H9 (cell line): ENCODE measurements around the gene MARCHF7. TPM values are rescaled to one million over a fixed set of nuclear protein-coding genes. Genes with fewer than 3 reads are reported as not detected.
"Not testable (repeated sequence)": the region's sequence is repeated elsewhere in the genome, so short reads cannot be mapped to it uniquely, and the experiment has no call there.

Experiments used
- DNase-seq: peaks from one replicate; pipeline ENCODE4 v3.0.0-alpha.2; 2017
- H2AFZ ChIP-seq: one replicate; pipeline ENCODE4 v1.6.1; 2013; ENCODE audit warnings: mild to moderate bottlenecking, low read length, control low read depth, moderate library complexity
- H2AK5ac ChIP-seq: 2 replicates; pipeline ENCODE4 v1.6.1; 2013; ENCODE audit warnings: low read length, control low read depth, mixed read lengths; ENCODE audit not compliant: insufficient read length
- H2BK120ac ChIP-seq: one replicate; pipeline ENCODE4 v1.6.1; 2013; ENCODE audit warnings: low read depth, mild to moderate bottlenecking, low read length, control low read depth, inconsistent platforms; ENCODE audit not compliant: poor library complexity, severe bottlenecking
- H2BK12ac ChIP-seq: 2 replicates; pipeline ENCODE4 v1.6.1; 2013; ENCODE audit warnings: low read length, control low read depth, mixed read lengths, low read depth; ENCODE audit not compliant: insufficient read length
- H2BK15ac ChIP-seq: 2 replicates; pipeline ENCODE4 v1.6.1; 2013; ENCODE audit warnings: low read depth, low read length, control low read depth
- H2BK20ac ChIP-seq: one replicate; pipeline ENCODE4 v1.6.1; 2013; ENCODE audit warnings: low read depth, mild to moderate bottlenecking, low read length, control low read depth, inconsistent platforms; ENCODE audit not compliant: poor library complexity, severe bottlenecking
- H2BK5ac ChIP-seq: 2 replicates; pipeline ENCODE4 v1.6.1; 2013; ENCODE audit warnings: low read length, control low read depth, mixed read lengths; ENCODE audit not compliant: insufficient read length
- H3K14ac ChIP-seq: 2 replicates; pipeline ENCODE4 v1.6.1; 2013; ENCODE audit warnings: low read length, control low read depth; ENCODE audit not compliant: insufficient read depth
- H3K18ac ChIP-seq: 2 replicates; pipeline ENCODE4 v1.6.1; 2013; ENCODE audit warnings: low read depth, mild to moderate bottlenecking, mixed read lengths, low read length, control low read depth; ENCODE audit not compliant: insufficient read length
- H3K23ac ChIP-seq: 2 replicates; pipeline ENCODE4 v1.6.1; 2013; ENCODE audit warnings: low read length, control low read depth, mixed read lengths, low read depth; ENCODE audit not compliant: insufficient read length
- H3K23me2 ChIP-seq: 2 replicates; pipeline ENCODE4 v1.6.1; 2013; ENCODE audit warnings: low read depth, mild to moderate bottlenecking, mixed read lengths, low read length, control low read depth; ENCODE audit not compliant: insufficient read length, poor library complexity, severe bottlenecking
- H3K27ac ChIP-seq: 2 replicates; pipeline ENCODE4 v1.5.1; 2013; ENCODE audit warnings: low read length, control low read depth, mixed read lengths, low read depth; ENCODE audit not compliant: insufficient read length
- H3K27me3 ChIP-seq: 2 replicates; pipeline ENCODE4 v1.6.1; 2013; ENCODE audit warnings: low read length, control low read depth, inconsistent platforms; ENCODE audit not compliant: insufficient read depth
- H3K4ac ChIP-seq: 2 replicates; pipeline ENCODE4 v1.6.1; 2013; ENCODE audit warnings: low read depth, mild to moderate bottlenecking, control low read depth, inconsistent platforms, low read length, moderate library complexity
- H3K4me1 ChIP-seq: 2 replicates; pipeline ENCODE4 v1.6.1; 2013; ENCODE audit warnings: low read length, control low read depth, inconsistent platforms; ENCODE audit not compliant: insufficient read depth
- H3K4me2 ChIP-seq: 2 replicates; pipeline ENCODE4 v1.6.1; 2013; ENCODE audit warnings: low read length, control low read depth, mixed read lengths; ENCODE audit not compliant: insufficient read length, insufficient read depth
- H3K56ac ChIP-seq: 2 replicates; pipeline ENCODE4 v1.6.1; 2013; ENCODE audit warnings: low read depth, mild to moderate bottlenecking, mixed read lengths, low read length, control low read depth; ENCODE audit not compliant: insufficient read length
- H3K79me1 ChIP-seq: 2 replicates; pipeline ENCODE4 v1.6.1; 2013; ENCODE audit warnings: low read depth, mild to moderate bottlenecking, moderate library complexity, low read length, control low read depth, inconsistent platforms; ENCODE audit not compliant: insufficient read depth, poor library complexity, severe bottlenecking
- H3K79me2 ChIP-seq: 2 replicates; pipeline ENCODE4 v1.6.1; 2013; ENCODE audit warnings: low read length, control low read depth, inconsistent platforms; ENCODE audit not compliant: insufficient read depth
- H3K9ac ChIP-seq: 2 replicates; pipeline ENCODE4 v1.6.1; 2013; ENCODE audit warnings: low read length, control low read depth, mixed read lengths; ENCODE audit not compliant: insufficient read length; ENCODE audit errors: extremely low read depth
- H3K9me3 ChIP-seq: one replicate; pipeline ENCODE4 v1.6.1; 2013; ENCODE audit warnings: low read depth, low read length, inconsistent platforms; ENCODE audit not compliant: control insufficient read depth
- H3T11ph ChIP-seq: one replicate; pipeline ENCODE4 v1.6.1; 2013; ENCODE audit warnings: mild to moderate bottlenecking, low read length, control low read depth, inconsistent platforms
- H4K20me1 ChIP-seq: one replicate; pipeline ENCODE4 v1.6.1; 2013; ENCODE audit not compliant: control insufficient read depth, insufficient read length, insufficient read depth
- H4K5ac ChIP-seq: 2 replicates; pipeline ENCODE4 v1.6.1; 2013; ENCODE audit warnings: low read depth, mild to moderate bottlenecking, mixed read lengths, low read length, control low read depth; ENCODE audit not compliant: insufficient read length
- H4K8ac ChIP-seq: replicated peaks from 2 replicates; pipeline ENCODE4 v1.6.1; 2013; ENCODE audit warnings: low read length, control low read depth, mixed read lengths, low read depth; ENCODE audit not compliant: insufficient read length
- H4K91ac ChIP-seq: 2 replicates; pipeline ENCODE4 v1.6.1; 2013; ENCODE audit warnings: low read depth, mild to moderate bottlenecking, moderate library complexity, mixed read lengths, low read length, control low read depth; ENCODE audit not compliant: insufficient read length
- H3K27ac Mint-ChIP-seq, 3 experiments: 2 replicates in 2 of 3; 3 replicates in 1 of 3; pipeline ENCODE4 v1.8.0; 2020 to 2021; ENCODE audit warnings: mixed read lengths in 3 of 3, mild to moderate bottlenecking in 1 of 3, moderate library complexity in 1 of 3
- H3K27me3 Mint-ChIP-seq: 2 replicates; pipeline ENCODE4 v1.8.0; 2021; ENCODE audit warnings: low read depth, mild to moderate bottlenecking, moderate library complexity, mixed read lengths
- H3K36me3 Mint-ChIP-seq, 3 experiments: 2 replicates in 2 of 3; 3 replicates in 1 of 3; pipeline ENCODE4 v1.8.0; 2020 to 2021; ENCODE audit warnings: low read depth in 3 of 3, mixed read lengths in 3 of 3; ENCODE audit not compliant: insufficient read depth in 1 of 3
- H3K4me1 Mint-ChIP-seq, 2 experiments: 2 replicates each; pipeline ENCODE4 v1.8.0; 2020; ENCODE audit warnings: mixed read lengths in 2 of 2
- H3K4me3 Mint-ChIP-seq, 2 experiments: 2 replicates in 1 of 2; 3 replicates in 1 of 2; pipeline ENCODE4 v1.8.0; 2020 to 2021; ENCODE audit warnings: mild to moderate bottlenecking in 2 of 2, mixed read lengths in 2 of 2, moderate library complexity in 1 of 2
- H3K9me3 Mint-ChIP-seq, 2 experiments: 2 replicates in 1 of 2; 3 replicates in 1 of 2; pipeline ENCODE4 v1.8.0; 2020; ENCODE audit warnings: mild to moderate bottlenecking in 2 of 2, mixed read lengths in 2 of 2, moderate library complexity in 1 of 2
- CTCF ChIP-seq: fragments of 200-600 bp; sonication (generic); conservative IDR thresholded peaks from 3 replicates; pipeline ENCODE4 v1.8.0; 2021; ENCODE audit warnings: antibody characterized with exemption, mild to moderate bottlenecking
- WGBS: extraction: QIAGEN DNeasy Blood & Tissue Kit; methylation state at CpG from one replicate; pipeline ENCODE4 v1.1.7; 2013; ENCODE audit warnings: missing lambda C conversion rate, low lambda C conversion rate, mixed read lengths; ENCODE audit not compliant: insufficient read length; ENCODE audit errors: extremely low coverage; 5-methylcytosine and 5-hydroxymethylcytosine counted together
- long read RNA-seq: library from polyadenylated mRNA; unstranded; transcript quantifications from one replicate; pipeline ENCODE4 v2.0.0, GENCODE V29; 2020
- total RNA-seq: library from RNA; stranded (reverse); gene quantifications from 2 replicates; pipeline ENCODE4 v1.2.1, GENCODE V29; 2021

MARCHF7 gene, protein sequence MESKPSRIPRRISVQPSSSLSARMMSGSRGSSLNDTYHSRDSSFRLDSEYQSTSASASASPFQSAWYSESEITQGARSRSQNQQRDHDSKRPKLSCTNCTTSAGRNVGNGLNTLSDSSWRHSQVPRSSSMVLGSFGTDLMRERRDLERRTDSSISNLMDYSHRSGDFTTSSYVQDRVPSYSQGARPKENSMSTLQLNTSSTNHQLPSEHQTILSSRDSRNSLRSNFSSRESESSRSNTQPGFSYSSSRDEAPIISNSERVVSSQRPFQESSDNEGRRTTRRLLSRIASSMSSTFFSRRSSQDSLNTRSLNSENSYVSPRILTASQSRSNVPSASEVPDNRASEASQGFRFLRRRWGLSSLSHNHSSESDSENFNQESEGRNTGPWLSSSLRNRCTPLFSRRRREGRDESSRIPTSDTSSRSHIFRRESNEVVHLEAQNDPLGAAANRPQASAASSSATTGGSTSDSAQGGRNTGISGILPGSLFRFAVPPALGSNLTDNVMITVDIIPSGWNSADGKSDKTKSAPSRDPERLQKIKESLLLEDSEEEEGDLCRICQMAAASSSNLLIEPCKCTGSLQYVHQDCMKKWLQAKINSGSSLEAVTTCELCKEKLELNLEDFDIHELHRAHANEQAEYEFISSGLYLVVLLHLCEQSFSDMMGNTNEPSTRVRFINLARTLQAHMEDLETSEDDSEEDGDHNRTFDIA
- total RNA-seq = 103 and 111 TPM in 2 replicates
- long read RNA-seq, full-length matches to known transcripts = 252 of 808 reads
- long read RNA-seq, partial matches to known transcripts = 38 of 808 reads
- long read RNA-seq, other reads (novel, unspliced or antisense) = 518 of 808 reads

DNA sequence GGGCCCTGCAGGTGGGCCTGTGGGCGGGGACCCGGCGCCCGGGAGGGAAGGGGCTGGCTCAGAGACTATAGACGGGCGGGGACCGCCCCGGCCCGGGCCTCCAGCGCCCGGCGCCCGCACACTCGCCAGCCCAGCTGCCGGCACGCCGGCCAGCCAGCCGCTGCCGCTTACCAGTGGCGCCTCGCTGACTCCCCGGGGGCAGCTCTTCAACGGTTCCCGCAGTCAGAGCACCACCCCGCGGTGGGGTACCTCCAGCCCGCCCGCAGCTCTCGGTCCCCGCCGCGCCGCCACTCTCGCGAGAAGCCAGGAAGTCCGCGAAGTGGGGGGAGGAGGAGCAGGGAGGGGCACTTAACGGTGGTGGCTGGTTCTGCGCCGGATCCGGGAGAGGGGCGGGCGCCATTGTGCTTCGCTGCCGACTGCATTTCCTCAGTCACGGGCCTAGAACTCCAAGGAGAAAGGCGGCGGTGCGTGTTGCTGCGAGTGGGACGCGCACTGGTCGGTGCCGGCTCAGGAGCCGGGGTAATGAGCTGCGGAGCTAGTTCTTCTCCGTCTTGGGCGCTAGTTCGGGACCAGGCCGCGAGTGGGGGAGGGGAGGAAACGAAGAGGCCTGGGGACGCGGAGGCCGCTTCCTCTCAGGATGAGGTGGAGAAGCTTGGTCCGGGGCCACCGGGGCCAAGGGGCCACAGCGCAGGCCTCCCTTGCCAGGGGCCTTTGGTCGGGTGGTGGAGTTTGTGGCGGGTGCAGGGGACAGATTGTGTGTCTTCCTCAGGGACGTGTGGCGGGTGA, at the start of gene MARCHF7:
MARCHF7 (plus strand) TSS at position 364 of the 786 bp plus-strand sequence. CDS start 16,517 bp downstream, outside the sequence.
- peak within 1 kb of the TSS; percentile 100 for H3K9ac ChIP-seq
- peak within 1 kb of the TSS; percentile 100 for H3K18ac ChIP-seq
- H3K27ac Mint-ChIP-seq = peak within 1 kb of the TSS; percentile 100
- H2AFZ ChIP-seq = peak within 1 kb of the TSS; percentile 65
- no CpG with 5 or more reads among the region's 72 CpGs for WGBS
- H2BK15ac ChIP-seq = 0 out of 2 replicates have a peak within 1 kb of the TSS, but pooled peaks have one; percentile 65
- TF ChIP-seq CTCF = peak; percentile 61
- no peaks in the 10 kb centered on the region for H3K4me1 ChIP-seq
- H3K4me3 Mint-ChIP-seq = peak within 1 kb of the TSS; percentile 100
- H4K91ac ChIP-seq = peak within 1 kb of the TSS; percentile 93
- H3T11ph ChIP-seq = peak within 1 kb of the TSS; percentile 75
- no peak within 1 kb of the TSS for H2BK20ac ChIP-seq
- no peak within 1 kb of the TSS for H2AK5ac ChIP-seq
- H3K4me1 Mint-ChIP-seq = peaks cover 38 to 45% of the 10 kb centered on the region in 2 experiments
- H3K23ac ChIP-seq = no peak within 1 kb of the TSS
- H3K56ac ChIP-seq = peak within 1 kb of the TSS; percentile 75
- peak within 1 kb of the TSS; percentile 99 for H2BK120ac ChIP-seq
- H3K4ac ChIP-seq = peak within 1 kb of the TSS; percentile 95
- H3K9me3 Mint-ChIP-seq = no peaks in the 10 kb centered on the region
- peak within 1 kb of the TSS; percentile 61 for H3K4me2 ChIP-seq
- no peak within 1 kb of the TSS for H2BK12ac ChIP-seq
- H3K79me1 ChIP-seq = no peaks in the 10 kb centered on the region
- no peaks in the 10 kb centered on the region for H3K9me3 ChIP-seq
- no peaks in the 10 kb centered on the region for H3K23me2 ChIP-seq
- peak within 1 kb of the TSS; percentile 86 for H4K5ac ChIP-seq
- no peaks in the 10 kb centered on the region for H3K27me3 ChIP-seq
- peak within 1 kb of the TSS; percentile 96 for H3K27ac ChIP-seq
- no peaks in the 10 kb centered on the region for H4K20me1 ChIP-seq
- H3K79me2 ChIP-seq = peaks cover 44% of the 10 kb centered on the region
- peak within 1 kb of the TSS; percentile 63 for H4K8ac ChIP-seq
- peak; percentile 95 for DNase-seq
- H3K27me3 Mint-ChIP-seq = no peaks in the 10 kb centered on the region; the same call in 1 of the 2 replicates
- H3K36me3 Mint-ChIP-seq = peaks cover 18 to 52% (median 31%) of the 10 kb centered on the region in 3 experiments; a peak in 6 of 7 replicates
- H3K14ac ChIP-seq = peak within 1 kb of the TSS; percentile 100
- H2BK5ac ChIP-seq = peak within 1 kb of the TSS; percentile 95

GRCh38 chr2:159667423-159667822, 44.9 kb upstream of the MARCHF7 start:
- H3K79me1 ChIP-seq, H3K27ac ChIP-seq, H3K4me2 ChIP-seq, H2AFZ ChIP-seq, H3K9me3 Mint-ChIP-seq, H3K27me3 ChIP-seq, H2AK5ac ChIP-seq, H3K9me3 ChIP-seq, H2BK5ac ChIP-seq, H3K27ac Mint-ChIP-seq, H2BK12ac ChIP-seq, H3K4me1 Mint-ChIP-seq, H3K4me3 Mint-ChIP-seq, DNase-seq, H3K36me3 Mint-ChIP-seq, H2BK15ac ChIP-seq, H4K8ac ChIP-seq, H4K5ac ChIP-seq, H3K4me1 ChIP-seq, H2BK120ac ChIP-seq, H4K20me1 ChIP-seq, H3K23ac ChIP-seq, H3K56ac ChIP-seq, H3K23me2 ChIP-seq, H3K79me2 ChIP-seq, H3K14ac ChIP-seq, H3K4ac ChIP-seq, H3T11ph ChIP-seq, H3K9ac ChIP-seq, H3K27me3 Mint-ChIP-seq, H4K91ac ChIP-seq, H3K18ac ChIP-seq, H2BK20ac ChIP-seq: not testable (repeated sequence)
- no CpG with 5 or more reads among the region's 3 CpGs for WGBS
